GM12891 (cell line): ENCODE results near the gene UNC93B1.

Source experiments
- DNase-seq: peaks from one replicate; pipeline ENCODE4 v3.0.0; 2011; ENCODE audit warnings: low spot score; ENCODE audit not compliant: insufficient read length
- FAIRE-seq: peaks from 2 replicates; lab custom pipeline; 2011; peaks lifted over from hg19 to GRCh38; lab: Jason Lieb, UNC
- PAX5 ChIP-seq: IDR thresholded peaks from 2 replicates; pipeline ENCODE4 v1.6.1; 2011; ENCODE audit warnings: low read length, moderate library complexity, mild to moderate bottlenecking; ENCODE audit not compliant: insufficient read depth, severe bottlenecking
- POLR2A ChIP-seq: IDR thresholded peaks from 2 replicates; pipeline ENCODE4 v1.6.1; 2011; ENCODE audit warnings: low read depth, low read length, control low read depth
- POLR2AphosphoS5 ChIP-seq: IDR thresholded peaks from 2 replicates; pipeline ENCODE4 v1.6.1; 2011; ENCODE audit warnings: low read depth, low read length, control low read depth
- POU2F2 ChIP-seq: IDR thresholded peaks from 2 replicates; pipeline ENCODE4 v1.6.1; 2011; ENCODE audit warnings: low read depth, mild to moderate bottlenecking, control low read depth, low read length, moderate library complexity
- SPI1 ChIP-seq: IDR thresholded peaks from 2 replicates; pipeline ENCODE4 v1.6.1; 2011; ENCODE audit warnings: low read depth, low read length, control low read depth
- TAF1 ChIP-seq: IDR thresholded peaks from 2 replicates; pipeline ENCODE4 v1.6.1; 2011; ENCODE audit warnings: low read depth, low read length, control low read depth

UNC93B1 gene

DNA sequence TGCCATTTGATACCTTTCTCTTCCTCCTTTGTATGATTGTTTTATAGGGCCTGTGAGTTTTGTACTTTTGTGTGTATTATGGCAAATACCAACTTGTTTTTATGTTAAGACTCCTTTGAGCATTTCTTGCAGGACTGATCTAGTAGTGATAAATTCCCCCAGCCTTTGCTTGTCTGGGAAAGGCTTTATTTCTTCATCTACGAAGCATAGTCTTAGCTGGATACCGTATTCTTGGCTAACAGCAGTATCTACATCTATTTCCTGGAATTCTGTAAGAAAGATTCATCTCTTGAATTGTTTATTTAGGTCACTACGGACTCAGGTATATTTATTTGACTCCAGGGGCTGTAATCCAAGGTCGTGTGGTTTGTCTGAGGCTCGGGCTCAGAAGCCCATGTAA, 20.6 kb upstream of the UNC93B1 start:
- TF ChIP-seq PAX5 (no peak), POLR2A (no peak), POLR2AphosphoS5 (no peak), POU2F2 (no peak), TAF1 (no peak), SPI1 (no peak)
- FAIRE-seq (no peak), DNase-seq (no peak)

DNA sequence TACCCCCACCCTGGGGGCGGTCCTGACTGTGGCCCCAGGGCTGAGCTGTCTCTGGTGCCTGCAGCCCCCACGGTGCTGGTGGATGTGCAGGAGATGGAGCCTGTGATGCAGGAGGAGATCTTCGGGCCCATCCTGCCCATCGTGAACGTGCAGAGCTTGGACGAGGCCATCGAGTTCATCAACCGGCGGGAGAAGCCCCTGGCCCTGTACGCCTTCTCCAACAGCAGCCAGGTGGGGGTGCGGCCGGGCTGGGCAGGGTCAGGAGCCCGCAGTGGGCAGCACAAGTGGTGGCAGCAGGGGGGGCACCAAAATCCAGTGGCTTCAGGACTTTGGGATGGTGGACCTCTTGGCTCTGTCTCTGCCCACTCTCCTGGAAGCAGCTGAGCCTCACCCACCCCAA, 18.6 kb upstream of the UNC93B1 start:
- no peak for FAIRE-seq
- DNase-seq: no peak
- TF ChIP-seq SPI1 (no peak), PAX5 (no peak), TAF1 (no peak), POLR2A (no peak)

DNA sequence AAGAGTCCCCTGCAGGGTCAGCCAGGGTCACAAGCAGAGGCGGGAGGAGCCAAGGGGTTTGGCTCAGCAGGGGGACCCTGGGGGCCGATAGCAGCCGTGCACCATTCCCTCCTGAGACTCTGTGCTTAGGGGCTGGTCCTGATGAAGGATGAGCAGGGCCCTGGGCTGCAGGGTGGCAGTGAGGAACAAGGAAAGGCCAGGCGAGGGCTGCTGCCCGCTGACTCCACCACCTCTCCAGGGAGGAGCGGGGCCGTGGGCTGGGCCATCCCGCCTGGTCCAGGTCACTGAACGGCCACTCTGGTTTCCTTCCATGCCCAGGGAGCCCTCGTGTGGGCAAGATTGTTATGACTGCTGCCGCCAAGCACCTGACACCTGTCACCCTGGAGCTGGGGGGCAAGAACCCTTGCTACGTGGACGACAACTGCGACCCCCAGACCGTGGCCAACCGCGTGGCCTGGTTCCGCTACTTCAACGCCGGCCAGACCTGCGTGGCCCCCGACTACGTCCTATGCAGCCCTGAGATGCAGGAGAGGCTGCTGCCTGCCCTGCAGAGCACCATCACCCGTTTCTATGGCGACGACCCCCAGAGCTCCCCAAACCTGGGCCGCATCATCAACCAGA, 17.4 kb upstream of the UNC93B1 start:
- DNase-seq (no peak), FAIRE-seq (no peak)
- TF ChIP-seq PAX5 (no peak), TAF1 (no peak), POU2F2 (no peak)

DNA sequence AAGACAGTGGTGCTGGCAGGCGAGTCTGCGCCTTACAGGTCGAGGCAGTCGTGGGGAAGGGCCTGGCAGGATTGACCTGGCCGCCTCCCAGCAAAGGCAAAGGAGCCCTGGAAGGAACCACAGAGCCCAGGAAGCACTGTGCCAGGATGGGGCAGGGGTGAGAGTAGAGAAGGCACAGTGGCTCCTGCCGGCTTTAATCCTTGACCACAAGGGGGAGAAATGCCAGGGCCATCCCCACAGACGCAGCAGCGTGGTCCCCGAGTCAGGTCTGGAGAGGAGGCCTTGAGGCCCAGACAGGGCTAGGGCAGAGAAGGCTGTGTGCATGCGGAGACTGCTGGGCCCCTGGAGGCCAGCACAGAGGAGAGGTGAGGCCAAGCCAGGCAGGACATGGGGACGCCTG, 16.7 kb upstream of the UNC93B1 start:
- TF ChIP-seq POU2F2 (no peak), PAX5 (no peak), SPI1 (no peak), POLR2A (no peak), POLR2AphosphoS5 (no peak), TAF1 (no peak)
- no peak for DNase-seq
- FAIRE-seq: no peak

DNA sequence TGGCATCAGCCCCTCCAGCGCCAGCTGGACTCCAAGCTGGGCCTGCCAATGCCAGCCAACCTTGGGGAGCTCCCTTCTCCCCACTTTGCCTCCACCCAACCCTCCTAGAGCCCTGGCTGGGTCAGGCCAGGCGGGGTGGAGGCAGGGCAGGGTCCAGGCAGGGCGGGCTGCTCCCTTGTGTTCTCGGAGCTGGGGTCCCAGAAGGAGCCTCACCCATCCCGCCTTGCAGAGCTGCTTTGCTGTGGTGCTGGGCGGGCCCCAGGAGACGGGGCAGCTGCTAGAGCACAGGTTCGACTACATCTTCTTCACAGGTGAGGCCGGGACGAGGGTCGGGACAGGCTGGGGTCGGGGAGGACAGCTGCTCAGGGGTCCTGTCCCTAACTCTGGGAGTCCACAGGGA, 15.6 kb upstream of the UNC93B1 start:
- FAIRE-seq (no peak), DNase-seq (no peak)
- TF ChIP-seq POU2F2 (no peak), POLR2A (no peak), PAX5 (no peak), SPI1 (no peak), POLR2AphosphoS5 (no peak), TAF1 (no peak)

DNA sequence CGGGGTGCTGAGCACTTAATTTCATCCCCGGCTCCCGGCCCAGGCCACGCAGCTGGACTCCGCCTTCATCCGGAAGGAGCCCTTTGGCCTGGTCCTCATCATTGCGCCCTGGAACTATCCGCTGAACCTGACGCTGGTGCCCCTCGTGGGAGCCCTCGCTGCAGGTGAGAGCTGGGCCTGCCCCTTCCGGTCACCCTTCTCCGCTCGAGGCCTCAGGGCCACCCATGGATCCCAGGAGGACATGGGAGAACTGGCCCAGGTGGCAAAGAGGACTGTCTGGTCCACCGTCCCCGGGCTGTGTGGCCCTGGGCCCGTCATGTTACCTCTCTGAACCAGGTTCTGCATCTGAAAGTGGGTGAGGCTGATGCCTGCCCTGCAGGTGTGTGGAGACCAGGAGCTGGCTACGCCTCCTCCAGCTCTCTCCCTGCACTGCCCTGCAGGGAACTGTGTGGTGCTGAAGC, 14.9 kb upstream of the UNC93B1 start:
- TF ChIP-seq SPI1 (no peak), PAX5 (no peak), POU2F2 (no peak), TAF1 (no peak), POLR2A (no peak), POLR2AphosphoS5 (no peak)
- FAIRE-seq: no peak
- no peak for DNase-seq

DNA sequence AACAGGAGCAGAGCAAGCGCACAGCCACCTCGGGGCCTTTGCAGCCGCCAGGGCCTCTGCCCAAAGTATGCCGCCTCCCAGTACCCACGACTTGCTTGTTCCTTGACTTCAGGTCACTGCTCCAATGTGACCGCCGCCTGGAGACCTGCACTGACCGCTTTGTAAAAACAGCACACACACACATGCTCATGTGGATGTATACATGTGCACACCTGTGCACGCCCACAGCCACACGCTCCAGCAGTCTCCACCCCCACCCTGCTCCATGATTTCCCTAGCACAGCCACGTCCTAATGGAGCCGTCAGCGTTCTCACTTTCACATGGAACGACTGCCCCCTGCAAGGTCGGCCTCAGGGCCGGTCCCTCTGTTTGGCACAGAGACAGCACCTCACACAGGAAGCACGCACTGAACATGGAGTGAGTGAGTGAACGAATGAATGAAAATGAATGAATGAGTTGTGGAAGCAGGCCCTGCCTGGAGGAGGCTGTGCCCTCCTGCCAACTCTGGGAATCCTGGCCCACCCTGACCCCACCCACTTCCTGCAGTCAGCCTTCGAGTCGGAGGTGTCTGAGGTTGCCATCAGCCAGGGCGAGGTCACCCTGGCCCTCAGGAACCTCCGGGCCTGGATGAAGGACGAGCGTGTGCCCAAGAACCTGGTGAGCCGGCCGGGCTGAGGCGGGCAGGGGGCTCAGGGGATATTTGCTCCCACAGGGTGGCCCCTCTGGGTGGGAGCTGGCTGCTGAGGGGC, 14.3 kb upstream of the UNC93B1 start:
- DNase-seq (no peak), FAIRE-seq (no peak)
- TF ChIP-seq POU2F2 (no peak), POLR2AphosphoS5 (no peak), POLR2A (no peak), TAF1 (no peak), SPI1 (no peak), PAX5 (no peak)

DNA sequence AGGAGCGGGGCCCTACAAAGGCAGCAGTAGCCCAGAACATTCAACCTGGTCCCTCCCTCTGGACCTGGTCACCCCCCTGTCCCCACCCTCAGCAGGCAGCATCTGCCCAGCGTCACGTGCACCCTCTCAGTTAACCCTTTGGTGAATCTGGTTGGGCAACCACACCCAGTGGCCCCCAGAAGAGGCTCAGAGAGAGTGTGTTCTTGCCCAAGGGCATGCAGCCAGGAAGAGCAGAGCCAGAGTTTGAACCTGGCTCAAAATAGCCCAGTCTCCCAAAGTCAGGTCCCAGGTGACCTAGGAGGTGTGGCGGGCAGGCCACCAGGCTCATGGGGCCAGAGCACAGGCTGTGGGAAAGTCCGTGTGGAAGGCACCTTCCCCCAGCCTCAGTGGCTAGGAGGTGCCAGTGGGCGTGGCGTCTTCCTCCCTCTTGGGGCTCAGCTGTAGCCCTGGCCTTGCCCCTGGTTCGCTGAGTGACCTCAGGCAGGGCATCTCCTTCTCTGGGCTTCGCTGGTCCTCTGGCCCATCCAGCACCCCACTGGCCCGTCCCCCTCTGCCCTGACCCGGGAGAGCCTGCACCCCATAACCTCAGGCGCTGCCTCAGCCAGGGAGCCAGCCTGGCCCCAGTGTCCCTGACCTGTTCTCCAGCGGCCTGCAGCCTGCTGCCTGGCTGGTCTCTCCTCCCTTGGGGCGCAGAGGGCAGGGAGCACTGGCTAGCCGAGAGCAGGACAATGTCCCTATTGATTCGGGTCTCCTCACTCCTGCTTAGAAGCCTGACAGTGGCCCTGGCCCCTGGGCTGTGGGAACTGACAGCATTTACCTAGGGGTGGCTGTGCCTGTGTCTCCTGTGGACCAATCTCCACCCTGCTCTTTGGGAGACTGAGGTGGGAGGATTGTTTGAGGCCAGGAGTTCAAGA, 13.3 kb upstream of the UNC93B1 start:
- FAIRE-seq (no peak), DNase-seq (no peak)
- TF ChIP-seq PAX5 (no peak), POU2F2 (no peak)

DNA sequence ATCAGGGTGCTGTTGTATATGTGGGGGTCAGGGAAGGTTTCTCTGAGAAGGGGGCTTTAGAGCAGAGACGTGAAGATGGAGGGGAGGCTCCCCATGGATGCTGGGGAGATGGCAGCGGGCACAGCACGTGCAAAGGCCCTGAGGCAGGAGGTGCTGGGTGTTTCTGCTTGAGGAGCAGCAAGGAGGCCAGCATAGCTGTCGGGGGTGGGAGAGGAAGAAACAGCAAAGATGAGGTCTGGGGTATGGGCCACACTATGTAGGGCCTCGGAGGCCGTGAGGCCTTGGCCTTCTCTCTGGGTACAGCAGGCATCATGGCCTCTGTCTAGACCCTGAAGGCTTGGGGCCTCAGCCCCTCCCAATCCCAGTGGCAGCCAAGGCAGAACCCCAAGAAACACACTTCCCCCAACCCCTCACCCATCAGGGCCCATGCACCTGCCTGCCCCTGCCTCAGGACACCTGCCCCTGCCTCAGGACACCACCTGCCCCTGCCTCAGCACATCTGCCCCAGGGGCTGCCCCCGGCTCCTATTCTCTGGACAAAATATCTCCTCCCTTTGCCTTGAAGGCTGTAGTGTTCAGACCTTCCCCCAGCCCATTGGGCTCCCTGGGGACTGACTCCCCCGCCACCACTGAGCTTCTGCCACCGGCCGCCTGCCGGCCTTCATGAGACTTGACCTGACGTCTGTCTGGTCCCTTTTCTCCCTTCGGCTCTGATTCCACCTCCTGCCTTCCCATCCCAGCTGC, 12.4 kb upstream of the UNC93B1 start:
- FAIRE-seq (no peak), DNase-seq (no peak)
- TF ChIP-seq PAX5 (no peak), TAF1 (no peak), POLR2AphosphoS5 (no peak), SPI1 (no peak), POU2F2 (no peak), POLR2A (no peak)

DNA sequence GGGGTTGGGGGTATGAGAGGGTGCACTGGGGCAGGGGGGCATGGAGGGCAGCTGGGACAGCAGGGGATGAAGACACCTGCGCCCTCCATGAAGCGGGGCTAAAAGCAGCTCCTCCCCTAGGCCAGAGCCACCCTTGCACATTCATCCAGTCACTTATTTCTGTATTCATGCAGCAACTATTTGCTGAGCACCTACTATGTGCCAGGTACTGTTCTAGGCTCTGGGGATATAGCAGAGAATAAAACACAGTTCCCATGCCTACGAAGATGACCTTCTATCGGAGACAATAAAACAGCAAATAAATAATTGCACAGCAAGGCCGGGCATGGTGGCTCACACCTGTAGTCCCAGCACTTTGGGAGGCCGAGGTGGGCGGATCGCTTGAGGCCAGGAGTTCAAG, 11.6 kb upstream of the UNC93B1 start:
- TF ChIP-seq POLR2AphosphoS5 (no peak), PAX5 (no peak), TAF1 (no peak), SPI1 (no peak), POU2F2 (no peak), POLR2A (no peak)
- FAIRE-seq: no peak

More for the DNA sequence above, 11.6 kb upstream of the UNC93B1 start:
- DNase-seq: no peak
